Fibroblast of lung (primary cell): ENCODE measurements around the gene KLHL3.

ENCODE experiments used
- EZH2 ChIP-seq: IDR thresholded peaks from 2 replicates; pipeline ENCODE4 v1.5.1; 2012; ENCODE audit warnings: low read length, control low read depth, mild to moderate bottlenecking; ENCODE audit errors: missing control alignments
- TF ChIP-seq, protein P1 (sequence below), 2 donors: IDR thresholded peaks in 1 of 2; conservative IDR thresholded peaks in 1 of 2; 1 replicate in 1 of 2; 2 replicates in 1 of 2; pipeline ENCODE4 v1.5.1; 2011 to 2012; ENCODE audit warnings: low read length in 2 of 2, control low read depth in 1 of 2, inconsistent platforms in 1 of 2, low read depth in 1 of 2, mild to moderate bottlenecking in 1 of 2

DNA sequence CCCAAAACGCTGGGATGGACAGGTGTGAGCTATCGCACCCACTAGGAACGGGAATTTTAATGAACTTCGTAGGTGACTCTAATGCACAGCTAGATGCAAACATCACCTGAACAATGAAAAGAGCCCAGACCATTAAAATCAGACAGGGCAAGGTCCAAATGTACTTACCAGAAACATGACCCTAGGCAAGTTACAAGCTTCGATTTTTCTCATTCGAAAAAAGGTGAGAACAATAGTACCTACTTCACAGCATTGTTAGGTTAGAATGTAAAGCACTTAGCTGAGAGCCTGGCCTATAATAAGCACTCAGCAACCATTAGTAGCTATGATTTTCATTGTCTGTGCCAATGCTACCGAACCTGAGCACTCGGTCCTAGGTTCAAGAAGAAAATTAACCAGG, 5.8 kb upstream of the KLHL3 start:
- TF ChIP-seq, protein P1, sequence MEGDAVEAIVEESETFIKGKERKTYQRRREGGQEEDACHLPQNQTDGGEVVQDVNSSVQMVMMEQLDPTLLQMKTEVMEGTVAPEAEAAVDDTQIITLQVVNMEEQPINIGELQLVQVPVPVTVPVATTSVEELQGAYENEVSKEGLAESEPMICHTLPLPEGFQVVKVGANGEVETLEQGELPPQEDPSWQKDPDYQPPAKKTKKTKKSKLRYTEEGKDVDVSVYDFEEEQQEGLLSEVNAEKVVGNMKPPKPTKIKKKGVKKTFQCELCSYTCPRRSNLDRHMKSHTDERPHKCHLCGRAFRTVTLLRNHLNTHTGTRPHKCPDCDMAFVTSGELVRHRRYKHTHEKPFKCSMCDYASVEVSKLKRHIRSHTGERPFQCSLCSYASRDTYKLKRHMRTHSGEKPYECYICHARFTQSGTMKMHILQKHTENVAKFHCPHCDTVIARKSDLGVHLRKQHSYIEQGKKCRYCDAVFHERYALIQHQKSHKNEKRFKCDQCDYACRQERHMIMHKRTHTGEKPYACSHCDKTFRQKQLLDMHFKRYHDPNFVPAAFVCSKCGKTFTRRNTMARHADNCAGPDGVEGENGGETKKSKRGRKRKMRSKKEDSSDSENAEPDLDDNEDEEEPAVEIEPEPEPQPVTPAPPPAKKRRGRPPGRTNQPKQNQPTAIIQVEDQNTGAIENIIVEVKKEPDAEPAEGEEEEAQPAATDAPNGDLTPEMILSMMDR (conservative IDR thresholded peaks at IDR 0.05 in 1 of 2, IDR thresholded peaks at IDR 0.05 in 1 of 2; ENCODE audit: low read depth in 1 of 2, low read length in 2 of 2) = no peak
- TF ChIP-seq EZH2 = no peak
